SK-N-MC (cell line): Measurements from ENCODE around the gene OSBPL5.

ENCODE experiments used
- EZH2 ChIP-seq: fragments of 200-600 bp; sonication (generic); IDR thresholded peaks from one replicate; pipeline ENCODE4 v1.6.1; 2017; ENCODE audit warnings: antibody characterized with exemption
- POLR2AphosphoS5 ChIP-seq: IDR thresholded peaks from 2 replicates; pipeline ENCODE4 v1.6.1; 2012; ENCODE audit warnings: mild to moderate bottlenecking, low read depth, low read length, borderline replicate concordance

DNA sequence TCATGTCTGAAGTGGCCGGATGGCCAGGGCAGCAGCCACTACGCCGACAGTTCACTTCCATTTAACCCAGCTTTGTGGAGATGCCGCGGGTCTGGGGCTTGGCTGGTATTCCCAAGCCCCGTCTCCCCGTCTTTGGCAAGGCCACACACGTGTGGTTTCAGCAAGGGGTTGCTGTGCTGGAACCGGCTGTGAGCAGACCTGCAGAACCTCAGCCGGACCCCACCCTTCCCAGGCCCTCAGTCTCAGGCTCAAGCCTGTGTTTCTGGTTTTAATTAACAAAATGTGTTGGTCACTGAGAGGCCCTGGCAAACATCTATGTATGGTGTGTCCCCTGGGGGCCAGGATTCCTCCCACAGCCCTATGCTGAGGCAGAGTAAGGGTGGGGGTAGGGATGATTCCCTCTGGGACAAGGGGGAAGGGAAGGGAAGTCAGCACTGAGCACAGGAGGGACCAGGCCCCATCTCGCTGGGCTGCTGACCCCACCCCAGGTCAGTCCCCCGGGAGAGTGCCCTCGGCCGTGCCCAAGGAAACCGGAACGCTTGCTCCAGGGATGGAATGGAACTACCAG lies 9.3 kb downstream of the OSBPL5 start:
- TF ChIP-seq EZH2 (no peak), POLR2AphosphoS5 (no peak)
